DOHH2 (cell line): ENCODE data around the gene SEL1L3.

Experiments used
- H3F3A ChIP-seq: fragments of 200-600 bp; sonication (generic), shearing (Covaris generic); 2 replicates; pipeline ENCODE4 v1.6.0; 2016; ENCODE audit warnings: antibody characterized with exemption, mild to moderate bottlenecking; ENCODE audit not compliant: control insufficient read depth, insufficient read depth
- H3K27ac ChIP-seq: fragments of 200-600 bp; sonication (generic); 2 replicates; pipeline ENCODE4 v1.5.1; 2014; ENCODE audit warnings: low read depth, mild to moderate bottlenecking, low read length, moderate library complexity
- H3K27me3 ChIP-seq: fragments of 200-600 bp; sonication (generic); 2 replicates; pipeline ENCODE4 v1.6.1; 2014; ENCODE audit warnings: mild to moderate bottlenecking, low read length, mixed read lengths; ENCODE audit not compliant: control insufficient read depth
- H3K36me3 ChIP-seq: fragments of 200-600 bp; sonication (generic); 2 replicates; pipeline ENCODE4 v1.6.1; 2014; ENCODE audit warnings: mild to moderate bottlenecking, low read length, moderate library complexity, mixed read lengths; ENCODE audit not compliant: control insufficient read depth
- H3K4me1 ChIP-seq: fragments of 200-600 bp; sonication (generic); 2 replicates; pipeline ENCODE4 v1.6.1; 2014; ENCODE audit warnings: mild to moderate bottlenecking, low read length, mixed read lengths; ENCODE audit not compliant: control insufficient read depth
- H3K4me2 ChIP-seq: fragments of 200-600 bp; sonication (generic); 2 replicates; pipeline ENCODE4 v1.6.0; 2014; ENCODE audit warnings: mild to moderate bottlenecking, low read length, moderate library complexity
- H3K4me3 ChIP-seq: fragments of 200-600 bp; sonication (generic); 2 replicates; pipeline ENCODE4 v1.5.1; 2014; ENCODE audit warnings: mild to moderate bottlenecking, low read length, mixed read lengths
- H3K79me2 ChIP-seq: fragments of 200-600 bp; sonication (generic); 2 replicates; pipeline ENCODE4 v1.6.1; 2014; ENCODE audit warnings: mild to moderate bottlenecking, low read length, mixed read lengths; ENCODE audit not compliant: control insufficient read depth
- H3K9me2 ChIP-seq: fragments of 200-600 bp; sonication (generic); replicated peaks from 2 replicates; pipeline ENCODE4 v1.6.1; 2014; ENCODE audit warnings: mild to moderate bottlenecking, low read length, mixed read lengths; ENCODE audit not compliant: control insufficient read depth
- H3K9me3 ChIP-seq: fragments of 200-600 bp; sonication (generic); 2 replicates; pipeline ENCODE4 v1.6.1; 2014; ENCODE audit warnings: antibody characterized with exemption, low read length, mixed read lengths; ENCODE audit not compliant: control insufficient read depth, insufficient read depth
- H4K20me1 ChIP-seq: fragments of 200-600 bp; sonication (generic); 2 replicates; pipeline ENCODE4 v1.6.0; 2014; ENCODE audit warnings: low read depth, mild to moderate bottlenecking, antibody characterized with exemption, low read length, moderate library complexity; ENCODE audit not compliant: control insufficient read depth, insufficient read depth
- EZH2phosphoT487 ChIP-seq: fragments of 200-600 bp; sonication (generic); IDR thresholded peaks from 2 replicates; pipeline ENCODE4 v1.6.1; 2017; ENCODE audit warnings: borderline replicate concordance, mild to moderate bottlenecking, antibody characterized with exemption, low read length, moderate library complexity, mixed read lengths
- TF ChIP-seq, protein P1 (sequence below): fragments of 200-600 bp; sonication (generic); IDR thresholded peaks from one replicate; pipeline ENCODE4 v1.5.1; 2014; ENCODE audit warnings: antibody characterized with exemption, mild to moderate bottlenecking, low read depth, low read length; ENCODE audit not compliant: poor library complexity, severe bottlenecking

SEL1L3 gene

DNA sequence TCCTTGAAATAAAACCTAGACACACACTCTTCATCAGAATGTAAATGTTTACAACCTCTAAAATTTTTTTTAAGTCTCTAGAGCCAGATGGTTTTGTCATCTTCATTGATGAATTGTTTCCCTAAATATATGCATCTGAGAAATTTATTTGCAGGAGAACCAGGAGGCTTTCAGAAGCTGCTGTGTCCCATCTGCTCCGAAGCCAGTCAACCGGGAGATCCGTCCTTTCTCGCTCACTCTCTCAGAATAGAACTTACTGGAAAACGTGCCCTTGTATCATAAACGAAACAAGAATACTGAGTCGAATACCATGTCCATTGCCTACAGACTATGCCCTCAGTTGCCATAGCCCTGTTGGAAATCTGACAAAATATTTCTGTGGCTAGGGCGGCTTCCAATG is 103.7 kb downstream of the SEL1L3 start:
- no peaks in the 10 kb centered on the region for H3K9me3 ChIP-seq
- H4K20me1 ChIP-seq: no peaks in the 10 kb centered on the region
- no peaks in the 10 kb centered on the region for H3K4me1 ChIP-seq
- H3K4me3 ChIP-seq: no peak overlapping the region
- H3K4me2 ChIP-seq: no peak overlapping the region
- no peak overlapping the region for H3K27ac ChIP-seq
- no peaks in the 10 kb centered on the region for H3K27me3 ChIP-seq
- no peaks in the 10 kb centered on the region for H3K9me2 ChIP-seq
- H3F3A ChIP-seq: peaks cover 27% of the 10 kb centered on the region
- peaks cover 95% of the 10 kb centered on the region for H3K36me3 ChIP-seq
- H3K79me2 ChIP-seq: no peaks in the 10 kb centered on the region
- no peak for TF ChIP-seq EZH2phosphoT487
- TF ChIP-seq, protein P1, sequence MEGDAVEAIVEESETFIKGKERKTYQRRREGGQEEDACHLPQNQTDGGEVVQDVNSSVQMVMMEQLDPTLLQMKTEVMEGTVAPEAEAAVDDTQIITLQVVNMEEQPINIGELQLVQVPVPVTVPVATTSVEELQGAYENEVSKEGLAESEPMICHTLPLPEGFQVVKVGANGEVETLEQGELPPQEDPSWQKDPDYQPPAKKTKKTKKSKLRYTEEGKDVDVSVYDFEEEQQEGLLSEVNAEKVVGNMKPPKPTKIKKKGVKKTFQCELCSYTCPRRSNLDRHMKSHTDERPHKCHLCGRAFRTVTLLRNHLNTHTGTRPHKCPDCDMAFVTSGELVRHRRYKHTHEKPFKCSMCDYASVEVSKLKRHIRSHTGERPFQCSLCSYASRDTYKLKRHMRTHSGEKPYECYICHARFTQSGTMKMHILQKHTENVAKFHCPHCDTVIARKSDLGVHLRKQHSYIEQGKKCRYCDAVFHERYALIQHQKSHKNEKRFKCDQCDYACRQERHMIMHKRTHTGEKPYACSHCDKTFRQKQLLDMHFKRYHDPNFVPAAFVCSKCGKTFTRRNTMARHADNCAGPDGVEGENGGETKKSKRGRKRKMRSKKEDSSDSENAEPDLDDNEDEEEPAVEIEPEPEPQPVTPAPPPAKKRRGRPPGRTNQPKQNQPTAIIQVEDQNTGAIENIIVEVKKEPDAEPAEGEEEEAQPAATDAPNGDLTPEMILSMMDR: no peak

DNA sequence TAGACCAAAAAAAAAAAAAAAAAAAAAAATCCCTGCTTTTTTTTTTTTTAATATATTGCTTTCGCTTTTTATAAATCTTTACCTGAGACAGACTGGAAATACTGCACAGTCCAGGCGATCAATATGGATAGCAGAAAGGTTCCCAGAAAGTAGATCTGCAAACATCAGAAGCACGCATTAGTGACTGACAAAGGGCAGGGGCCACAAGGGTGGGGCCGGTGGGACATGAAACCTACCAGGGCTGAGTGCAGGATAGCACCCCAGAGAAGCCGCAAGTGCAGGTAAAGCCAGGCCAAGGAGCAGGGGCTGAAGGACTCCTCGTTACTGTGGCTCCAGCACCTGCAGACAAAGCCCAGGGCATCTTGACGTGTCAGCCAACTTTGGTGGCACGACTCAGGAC is 105.3 kb downstream of the SEL1L3 start:
- peaks cover 31% of the 10 kb centered on the region for H3F3A ChIP-seq
- H4K20me1 ChIP-seq: no peaks in the 10 kb centered on the region
- TF ChIP-seq EZH2phosphoT487: no peak
- TF ChIP-seq, protein P1: no peak
- H3K4me1 ChIP-seq: no peaks in the 10 kb centered on the region
- no peak overlapping the region for H3K4me2 ChIP-seq
- no peaks in the 10 kb centered on the region for H3K79me2 ChIP-seq
- no peak overlapping the region for H3K4me3 ChIP-seq
- no peaks in the 10 kb centered on the region for H3K27me3 ChIP-seq
- H3K9me3 ChIP-seq: no peaks in the 10 kb centered on the region
- H3K27ac ChIP-seq: no peak overlapping the region
- peaks cover 91% of the 10 kb centered on the region for H3K36me3 ChIP-seq
- no peaks in the 10 kb centered on the region for H3K9me2 ChIP-seq

GRCh38 chr4:25756503-25756902 is 106.3 kb downstream of the SEL1L3 start:
- peaks cover 84% of the 10 kb centered on the region for H3K36me3 ChIP-seq
- no peaks in the 10 kb centered on the region for H3K9me2 ChIP-seq
- peaks cover 30% of the 10 kb centered on the region for H3F3A ChIP-seq
- no peaks in the 10 kb centered on the region for H3K27me3 ChIP-seq
- no peak overlapping the region for H3K4me2 ChIP-seq
- H3K27ac ChIP-seq: no peak overlapping the region
- H3K9me3 ChIP-seq: no peaks in the 10 kb centered on the region
- no peaks in the 10 kb centered on the region for H4K20me1 ChIP-seq
- TF ChIP-seq EZH2phosphoT487: no peak
- TF ChIP-seq, protein P1: no peak
- H3K4me3 ChIP-seq: no peak overlapping the region
- H3K4me1 ChIP-seq: no peaks in the 10 kb centered on the region
- H3K79me2 ChIP-seq: no peaks in the 10 kb centered on the region

DNA sequence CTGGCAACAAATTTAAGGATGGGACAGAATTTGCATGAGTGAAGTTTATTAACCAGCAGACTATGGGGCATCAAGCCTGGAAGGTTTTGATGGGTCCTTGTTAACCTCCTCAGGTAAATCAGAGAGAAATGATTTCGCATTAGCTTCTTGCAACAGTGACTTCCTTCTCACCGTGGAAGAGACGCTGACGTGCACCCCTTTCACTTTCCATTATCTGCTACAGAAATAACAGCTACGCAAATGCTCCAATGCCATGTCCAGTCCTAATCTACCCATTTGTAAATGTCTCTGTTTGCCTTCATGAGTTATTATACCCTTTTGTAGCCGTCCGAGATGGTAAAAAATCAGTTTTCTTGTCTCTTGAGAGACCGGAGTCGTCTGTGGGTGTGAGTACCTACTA is 106.9 kb downstream of the SEL1L3 start:
- Histone ChIP-seq H3K9me2 (no peaks in the 10 kb centered on the region), H3K4me2 (no peak overlapping the region), H3K27ac (no peak overlapping the region), H3F3A (peaks cover 36% of the 10 kb centered on the region), H3K27me3 (no peaks in the 10 kb centered on the region), H3K9me3 (no peaks in the 10 kb centered on the region), H3K79me2 (no peaks in the 10 kb centered on the region), H3K36me3 (peaks cover 83% of the 10 kb centered on the region), H3K4me3 (no peak overlapping the region), H4K20me1 (no peaks in the 10 kb centered on the region), H3K4me1 (no peaks in the 10 kb centered on the region)
- no peak for TF ChIP-seq EZH2phosphoT487
- TF ChIP-seq, protein P1: no peak
